GM10248 (cell line): Measurements from ENCODE around the gene SEPTIN8.

ENCODE experiments used
- CTCF ChIA-PET: fragments of 300-600 bp; sonication (Branson Sonifier 250); formaldehyde crosslinking; extraction: SDS; loops from one replicate; lab custom pipeline; 2021; ENCODE audit warnings: antibody characterized with exemption; lab: Yijun Ruan, JAX
- POLR2A ChIA-PET: fragments of 350-650 bp; sonication (Branson Sonifier 250); formaldehyde crosslinking; extraction: SDS; loops from one replicate; lab custom pipeline; 2020; ENCODE audit warnings: antibody characterized with exemption; lab: Yijun Ruan, JAX
- DNase-seq: peaks from one replicate; pipeline ENCODE4 v3.0.0; 2012; ENCODE audit errors: extremely low spot score
- CTCF ChIP-seq: IDR thresholded peaks from 2 replicates; pipeline ENCODE4 v1.5.1; 2012; ENCODE audit warnings: mild to moderate bottlenecking, low read depth; ENCODE audit errors: extremely low read depth, missing control alignments, control extremely low read depth

Gene SEPTIN8

DNA sequence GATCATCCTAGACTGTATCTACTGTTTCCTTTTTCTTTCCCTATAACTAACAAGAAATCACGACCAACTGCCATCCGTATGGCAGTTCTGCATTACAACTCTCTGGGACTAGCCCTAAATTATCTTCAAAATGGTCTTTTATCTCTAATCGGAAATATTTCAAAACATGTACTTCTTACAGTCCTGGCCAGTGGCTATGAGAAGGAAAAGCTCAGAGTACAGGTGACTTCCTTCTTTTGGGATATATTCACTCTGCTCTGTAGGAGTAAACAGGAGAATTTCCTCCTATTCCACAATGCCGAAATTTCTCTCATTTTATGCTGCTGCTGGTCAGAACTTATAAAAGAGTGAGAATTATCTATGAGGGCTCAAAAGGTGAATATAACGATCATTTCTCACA is 1.8 kb upstream of the SEPTIN8 start:
- TF ChIP-seq CTCF: no peak
- no peak for DNase-seq
- ChIA-PET POLR2A (no interaction called here), CTCF (interaction anchor here (1.0 to 2.6 kb wide), 3 partner anchors 18 to 42 kb away, joined by 3 to 14 read pairs (median 5); no protein-coding TSS in a partner anchor)

GRCh38 chr5:132778129-132778528 is 1.1 kb upstream of the SEPTIN8 start:
- ChIA-PET CTCF (interaction anchor here (1.0 to 2.6 kb wide), 7 partner anchors 9 to 52 kb away, joined by 3 to 14 read pairs (median 3); partner anchors contain the start of gene SHROOM1), POLR2A (no interaction called here)
- TF ChIP-seq CTCF: no peak
- DNase-seq: no peak

DNA sequence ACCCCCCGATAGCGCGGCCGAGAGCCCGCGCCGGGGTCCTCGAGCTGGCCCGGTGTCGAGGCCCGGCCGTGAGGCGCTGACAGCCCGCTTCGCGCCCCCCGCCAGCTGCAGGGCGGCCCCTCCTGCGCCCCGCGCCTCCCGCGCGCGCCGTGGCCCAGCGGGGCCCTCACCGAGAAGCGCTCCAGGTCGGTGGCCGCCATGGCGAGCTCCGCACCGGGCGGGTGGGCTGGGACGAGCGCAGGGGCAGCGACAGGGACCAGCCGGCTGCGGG is 166 bp downstream of the SEPTIN8 start:
- POLR2A ChIA-PET: no interaction called here
- no peak for DNase-seq
- no peak for TF ChIP-seq CTCF
- CTCF ChIA-PET: interaction anchor here (0.6 to 2.6 kb wide), 3 partner anchors 23 to 44 kb away, joined by 3 to 14 read pairs (median 7); no protein-coding TSS in a partner anchor

GRCh38 chr5:132776131-132776937 is 705 bp downstream of the SEPTIN8 start:
- POLR2A ChIA-PET: no interaction called here
- TF ChIP-seq CTCF: no peak
- CTCF ChIA-PET: interaction anchor here (0.9 to 2.2 kb wide), 6 partner anchors 10 to 276 kb away, joined by 3 to 10 read pairs (median 5); partner anchors contain the start of gene CCNI2
- no peak for DNase-seq

DNA sequence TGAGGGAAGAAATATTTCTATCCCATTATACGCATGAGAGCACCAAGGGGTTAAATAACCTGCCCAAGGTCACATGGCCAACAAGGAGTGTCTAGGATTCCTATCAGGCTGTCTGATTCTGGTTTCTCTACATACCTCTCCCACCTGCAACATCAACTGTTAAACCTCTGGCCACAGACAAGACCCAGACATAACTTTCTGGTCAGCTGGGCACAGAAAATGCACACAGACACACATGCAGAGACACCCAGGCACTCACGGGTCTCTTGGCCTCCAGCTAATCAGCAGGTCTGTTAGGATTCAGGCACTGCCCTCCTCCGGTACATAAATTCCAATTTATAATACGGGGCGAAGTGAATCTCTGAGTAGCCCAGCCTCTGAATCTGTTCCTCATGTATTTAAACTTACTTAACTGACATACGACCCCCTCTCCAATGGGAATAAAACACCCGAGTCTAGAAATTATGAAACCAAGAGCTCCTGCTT is 1.5 kb downstream of the SEPTIN8 start:
- TF ChIP-seq CTCF: no peak
- ChIA-PET POLR2A (no interaction called here), CTCF (interaction anchor here (0.9 to 2.2 kb wide), 6 partner anchors 9 to 275 kb away, joined by 3 to 10 read pairs (median 5); partner anchors contain the start of gene CCNI2)
- no peak for DNase-seq

- no peak for TF ChIP-seq CTCF
- ChIA-PET POLR2A (no interaction called here), CTCF (interaction anchor here (1.2 to 2.2 kb wide), 5 partner anchors 9 to 28 kb away, joined by 3 to 10 read pairs (median 3); partner anchors contain the start of gene CCNI2)
- no peak for DNase-seq
Observed at GRCh38 chr5:132774896-132775295, 2.1 kb downstream of the SEPTIN8 start.
